ENCODE data around the gene DECR2. TPM values are rescaled to one million over a fixed set of nuclear protein-coding genes. Genes with fewer than 3 reads are reported as not detected.

The DECR2 gene
- total and polyA plus RNA-seq, 9 of the 15 experiments (the other 6 are each of a cell fraction or from before 2014, with no cell fraction given) = 1.0 to 31.9 (median 10.3) TPM

DNA sequence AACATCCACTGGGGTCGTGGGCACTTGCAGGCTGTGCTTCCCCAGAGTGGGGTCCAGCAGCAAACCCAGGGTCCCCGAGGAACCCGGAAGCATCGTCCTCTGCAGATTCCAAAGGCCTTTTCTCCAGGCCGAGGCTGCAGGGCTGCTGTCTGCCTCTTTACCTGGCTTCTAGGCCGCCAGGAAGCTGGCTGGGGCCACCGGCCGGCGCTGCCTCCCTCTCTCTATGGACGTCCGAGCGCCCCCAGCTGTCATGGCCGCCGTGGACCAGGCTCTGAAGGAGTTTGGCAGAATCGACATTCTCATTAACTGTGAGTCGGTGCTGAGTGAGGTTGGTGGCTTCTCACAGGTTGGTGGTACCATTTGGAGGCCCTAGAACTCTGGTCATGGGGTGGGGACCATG is 5.6 kb downstream of the DECR2 start (continued):
- TF ChIP-seq, protein P1, sequence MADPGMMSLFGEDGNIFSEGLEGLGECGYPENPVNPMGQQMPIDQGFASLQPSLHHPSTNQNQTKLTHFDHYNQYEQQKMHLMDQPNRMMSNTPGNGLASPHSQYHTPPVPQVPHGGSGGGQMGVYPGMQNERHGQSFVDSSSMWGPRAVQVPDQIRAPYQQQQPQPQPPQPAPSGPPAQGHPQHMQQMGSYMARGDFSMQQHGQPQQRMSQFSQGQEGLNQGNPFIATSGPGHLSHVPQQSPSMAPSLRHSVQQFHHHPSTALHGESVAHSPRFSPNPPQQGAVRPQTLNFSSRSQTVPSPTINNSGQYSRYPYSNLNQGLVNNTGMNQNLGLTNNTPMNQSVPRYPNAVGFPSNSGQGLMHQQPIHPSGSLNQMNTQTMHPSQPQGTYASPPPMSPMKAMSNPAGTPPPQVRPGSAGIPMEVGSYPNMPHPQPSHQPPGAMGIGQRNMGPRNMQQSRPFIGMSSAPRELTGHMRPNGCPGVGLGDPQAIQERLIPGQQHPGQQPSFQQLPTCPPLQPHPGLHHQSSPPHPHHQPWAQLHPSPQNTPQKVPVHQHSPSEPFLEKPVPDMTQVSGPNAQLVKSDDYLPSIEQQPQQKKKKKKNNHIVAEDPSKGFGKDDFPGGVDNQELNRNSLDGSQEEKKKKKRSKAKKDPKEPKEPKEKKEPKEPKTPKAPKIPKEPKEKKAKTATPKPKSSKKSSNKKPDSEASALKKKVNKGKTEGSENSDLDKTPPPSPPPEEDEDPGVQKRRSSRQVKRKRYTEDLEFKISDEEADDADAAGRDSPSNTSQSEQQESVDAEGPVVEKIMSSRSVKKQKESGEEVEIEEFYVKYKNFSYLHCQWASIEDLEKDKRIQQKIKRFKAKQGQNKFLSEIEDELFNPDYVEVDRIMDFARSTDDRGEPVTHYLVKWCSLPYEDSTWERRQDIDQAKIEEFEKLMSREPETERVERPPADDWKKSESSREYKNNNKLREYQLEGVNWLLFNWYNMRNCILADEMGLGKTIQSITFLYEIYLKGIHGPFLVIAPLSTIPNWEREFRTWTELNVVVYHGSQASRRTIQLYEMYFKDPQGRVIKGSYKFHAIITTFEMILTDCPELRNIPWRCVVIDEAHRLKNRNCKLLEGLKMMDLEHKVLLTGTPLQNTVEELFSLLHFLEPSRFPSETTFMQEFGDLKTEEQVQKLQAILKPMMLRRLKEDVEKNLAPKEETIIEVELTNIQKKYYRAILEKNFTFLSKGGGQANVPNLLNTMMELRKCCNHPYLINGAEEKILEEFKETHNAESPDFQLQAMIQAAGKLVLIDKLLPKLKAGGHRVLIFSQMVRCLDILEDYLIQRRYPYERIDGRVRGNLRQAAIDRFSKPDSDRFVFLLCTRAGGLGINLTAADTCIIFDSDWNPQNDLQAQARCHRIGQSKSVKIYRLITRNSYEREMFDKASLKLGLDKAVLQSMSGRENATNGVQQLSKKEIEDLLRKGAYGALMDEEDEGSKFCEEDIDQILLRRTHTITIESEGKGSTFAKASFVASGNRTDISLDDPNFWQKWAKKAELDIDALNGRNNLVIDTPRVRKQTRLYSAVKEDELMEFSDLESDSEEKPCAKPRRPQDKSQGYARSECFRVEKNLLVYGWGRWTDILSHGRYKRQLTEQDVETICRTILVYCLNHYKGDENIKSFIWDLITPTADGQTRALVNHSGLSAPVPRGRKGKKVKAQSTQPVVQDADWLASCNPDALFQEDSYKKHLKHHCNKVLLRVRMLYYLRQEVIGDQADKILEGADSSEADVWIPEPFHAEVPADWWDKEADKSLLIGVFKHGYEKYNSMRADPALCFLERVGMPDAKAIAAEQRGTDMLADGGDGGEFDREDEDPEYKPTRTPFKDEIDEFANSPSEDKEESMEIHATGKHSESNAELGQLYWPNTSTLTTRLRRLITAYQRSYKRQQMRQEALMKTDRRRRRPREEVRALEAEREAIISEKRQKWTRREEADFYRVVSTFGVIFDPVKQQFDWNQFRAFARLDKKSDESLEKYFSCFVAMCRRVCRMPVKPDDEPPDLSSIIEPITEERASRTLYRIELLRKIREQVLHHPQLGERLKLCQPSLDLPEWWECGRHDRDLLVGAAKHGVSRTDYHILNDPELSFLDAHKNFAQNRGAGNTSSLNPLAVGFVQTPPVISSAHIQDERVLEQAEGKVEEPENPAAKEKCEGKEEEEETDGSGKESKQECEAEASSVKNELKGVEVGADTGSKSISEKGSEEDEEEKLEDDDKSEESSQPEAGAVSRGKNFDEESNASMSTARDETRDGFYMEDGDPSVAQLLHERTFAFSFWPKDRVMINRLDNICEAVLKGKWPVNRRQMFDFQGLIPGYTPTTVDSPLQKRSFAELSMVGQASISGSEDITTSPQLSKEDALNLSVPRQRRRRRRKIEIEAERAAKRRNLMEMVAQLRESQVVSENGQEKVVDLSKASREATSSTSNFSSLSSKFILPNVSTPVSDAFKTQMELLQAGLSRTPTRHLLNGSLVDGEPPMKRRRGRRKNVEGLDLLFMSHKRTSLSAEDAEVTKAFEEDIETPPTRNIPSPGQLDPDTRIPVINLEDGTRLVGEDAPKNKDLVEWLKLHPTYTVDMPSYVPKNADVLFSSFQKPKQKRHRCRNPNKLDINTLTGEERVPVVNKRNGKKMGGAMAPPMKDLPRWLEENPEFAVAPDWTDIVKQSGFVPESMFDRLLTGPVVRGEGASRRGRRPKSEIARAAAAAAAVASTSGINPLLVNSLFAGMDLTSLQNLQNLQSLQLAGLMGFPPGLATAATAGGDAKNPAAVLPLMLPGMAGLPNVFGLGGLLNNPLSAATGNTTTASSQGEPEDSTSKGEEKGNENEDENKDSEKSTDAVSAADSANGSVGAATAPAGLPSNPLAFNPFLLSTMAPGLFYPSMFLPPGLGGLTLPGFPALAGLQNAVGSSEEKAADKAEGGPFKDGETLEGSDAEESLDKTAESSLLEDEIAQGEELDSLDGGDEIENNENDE (IDR thresholded peaks at IDR 0.05; ENCODE audit: low read depth, low read length) = no peak
- TF ChIP-seq IRF2 (CRISPR knock-in tag; IDR thresholded peaks at IDR 0.05) (no peak), RBM34 (IDR thresholded peaks at IDR 0.05; ENCODE audit: borderline replicate concordance, insufficient read depth, low read length) (no peak), ZNF764 (CRISPR knock-in tag; IDR thresholded peaks at IDR 0.05; ENCODE audit: low read depth) (no peak), NELFE (IDR thresholded peaks at IDR 0.05; ENCODE audit: insufficient read depth, insufficient read length) (no peak), CREB5 (CRISPR knock-in tag; IDR thresholded peaks at IDR 0.05) (no peak), ZNF133 (CRISPR knock-in tag; IDR thresholded peaks at IDR 0.05) (no peak), RBFOX2 (IDR thresholded peaks at IDR 0.05; ENCODE audit: low read depth, low read length) (0 out of 2 replicates have a peak, but pooled peaks have one; percentile 5), DDX20 (tag; IDR thresholded peaks at IDR 0.05; ENCODE audit: low read depth) (no peak), BHLHE40 (IDR thresholded peaks at IDR 0.05; ENCODE audit: low read length) (no peak)

Data from K562 (cell line).